ENCODE data around the gene NRIP1.

NRIP1 gene

GRCh38 chr21:14926186-14926585, 138.6 kb downstream of the NRIP1 start:
- no peaks in the 10 kb centered on the region for H3K27me3 ChIP-seq (ENCODE audit: low read depth, low read length)
- H3K4me2 ChIP-seq (ENCODE audit: low read length), result no peak overlapping the region
- H3K27ac ChIP-seq (ENCODE audit: low read length), result no peak overlapping the region
- H3K36me3 ChIP-seq (replicated peaks; ENCODE audit: low read depth, low read length), result no peaks in the 10 kb centered on the region
- H3K9me3 ChIP-seq (ENCODE audit: insufficient read depth, low read length), result no peaks in the 10 kb centered on the region
- no peak overlapping the region for H2AFZ ChIP-seq (ENCODE audit: low read depth, low read length)
- no peaks in the 10 kb centered on the region for H3K4me1 ChIP-seq (ENCODE audit: low read length)
- H3K9ac ChIP-seq (ENCODE audit: low read length), result no peak overlapping the region
- TF ChIP-seq EZH2phosphoT487 (IDR thresholded peaks at IDR 0.05; ENCODE audit: low read depth) (no peak), CTCF (IDR thresholded peaks at IDR 0.05; ENCODE audit: low read depth, low read length) (no peak)
- H4K20me1 ChIP-seq (ENCODE audit: insufficient read depth, low read length), result no peaks in the 10 kb centered on the region
- H3K79me2 ChIP-seq (ENCODE audit: low read length), result no peaks in the 10 kb centered on the region
- no peak overlapping the region for H3K4me3 ChIP-seq (ENCODE audit: low read length)

- H4K20me1 ChIP-seq (ENCODE audit: insufficient read depth, low read length), result no peaks in the 10 kb centered on the region
- TF ChIP-seq EZH2phosphoT487 (IDR thresholded peaks at IDR 0.05; ENCODE audit: low read depth), result no peak
- TF ChIP-seq CTCF (IDR thresholded peaks at IDR 0.05; ENCODE audit: low read depth, low read length), result no peak
Measured at GRCh38 chr21:14923468-14923867, 141.3 kb downstream of the NRIP1 start.

GRCh38 chr21:14922980-14923379, 141.8 kb downstream of the NRIP1 start:
- no peak overlapping the region for H2AFZ ChIP-seq (ENCODE audit: low read depth, low read length)
- no peaks in the 10 kb centered on the region for H3K36me3 ChIP-seq (replicated peaks; ENCODE audit: low read depth, low read length)
- TF ChIP-seq EZH2phosphoT487 (IDR thresholded peaks at IDR 0.05; ENCODE audit: low read depth) (no peak), CTCF (IDR thresholded peaks at IDR 0.05; ENCODE audit: low read depth, low read length) (no peak)
- H4K20me1 ChIP-seq (ENCODE audit: insufficient read depth, low read length), result no peaks in the 10 kb centered on the region
- H3K79me2 ChIP-seq (ENCODE audit: low read length), result no peaks in the 10 kb centered on the region
- no peak overlapping the region for H3K4me3 ChIP-seq (ENCODE audit: low read length)
- no peak overlapping the region for H3K4me2 ChIP-seq (ENCODE audit: low read length)
- no peaks in the 10 kb centered on the region for H3K27me3 ChIP-seq (ENCODE audit: low read depth, low read length)
- no peak overlapping the region for H3K27ac ChIP-seq (ENCODE audit: low read length)
- no peaks in the 10 kb centered on the region for H3K9me3 ChIP-seq (ENCODE audit: insufficient read depth, low read length)
- H3K4me1 ChIP-seq (ENCODE audit: low read length), result no peaks in the 10 kb centered on the region
- no peak overlapping the region for H3K9ac ChIP-seq (ENCODE audit: low read length)

More at GRCh38 chr21:14923468-14923867, 141.3 kb downstream of the NRIP1 start:
- Histone ChIP-seq H3K9me3 (ENCODE audit: insufficient read depth, low read length) (no peaks in the 10 kb centered on the region), H2AFZ (ENCODE audit: low read depth, low read length) (no peak overlapping the region), H3K4me1 (ENCODE audit: low read length) (no peaks in the 10 kb centered on the region), H3K27ac (ENCODE audit: low read length) (no peak overlapping the region), H3K4me3 (ENCODE audit: low read length) (no peak overlapping the region), H3K4me2 (ENCODE audit: low read length) (no peak overlapping the region), H3K79me2 (ENCODE audit: low read length) (no peaks in the 10 kb centered on the region), H3K9ac (ENCODE audit: low read length) (no peak overlapping the region), H3K36me3 (replicated peaks; ENCODE audit: low read depth, low read length) (no peaks in the 10 kb centered on the region), H3K27me3 (ENCODE audit: low read depth, low read length) (no peaks in the 10 kb centered on the region)

GRCh38 chr21:14918527-14918926, 146.3 kb downstream of the NRIP1 start:
- no peaks in the 10 kb centered on the region for H3K79me2 ChIP-seq (ENCODE audit: low read length)
- no peak overlapping the region for H2AFZ ChIP-seq (ENCODE audit: low read depth, low read length)
- 0 out of 2 replicates have a peak overlapping the region, but pooled peaks have one; percentile 20 for H3K4me2 ChIP-seq (ENCODE audit: low read length)
- H3K4me3 ChIP-seq (ENCODE audit: low read length), result no peak overlapping the region
- H3K9ac ChIP-seq (ENCODE audit: low read length), result no peak overlapping the region
- H4K20me1 ChIP-seq (ENCODE audit: insufficient read depth, low read length), result no peaks in the 10 kb centered on the region
- no peaks in the 10 kb centered on the region for H3K27me3 ChIP-seq (ENCODE audit: low read depth, low read length)
- H3K36me3 ChIP-seq (replicated peaks; ENCODE audit: low read depth, low read length), result no peaks in the 10 kb centered on the region
- H3K27ac ChIP-seq (ENCODE audit: low read length), result no peak overlapping the region
- no peaks in the 10 kb centered on the region for H3K9me3 ChIP-seq (ENCODE audit: insufficient read depth, low read length)
- no peaks in the 10 kb centered on the region for H3K4me1 ChIP-seq (ENCODE audit: low read length)
- TF ChIP-seq CTCF (IDR thresholded peaks at IDR 0.05; ENCODE audit: low read depth, low read length) (no peak), EZH2phosphoT487 (IDR thresholded peaks at IDR 0.05; ENCODE audit: low read depth) (no peak)
